ENCODE data around the gene DCT. TPM values are rescaled to one million over a fixed set of nuclear protein-coding genes. Genes with fewer than 3 reads are reported as not detected.
A peak's percentile ranks its signal among the peaks of the same experiment; 100 is the strongest.

Gene DCT
- total and polyA plus RNA-seq, 2 of the 8 experiments (the other 6 are each of a cell fraction or from before 2014, with no cell fraction given), result 0.02 TPM; not detected in 1

GRCh38 chr13:94415500-94416237 lies 63.8 kb downstream of the DCT start:
- Histone ChIP-seq H2AK5ac (ENCODE audit: low read depth, low read length) (no peak overlapping the region), H3K9ac (replicated peaks in 1 of 4; ENCODE audit: extremely low read depth in 1 of 4, low read depth in 3 of 4, low read length in 3 of 4) (no peak overlapping the region), H3K79me2 (ENCODE audit: control insufficient read depth in 1 of 2, insufficient read depth in 2 of 2, low read length in 2 of 2) (no peaks in the 10 kb centered on the region), H2BK20ac (ENCODE audit: low read length) (no peak overlapping the region), H4K20me1 (replicated peaks in 1 of 2; ENCODE audit: control insufficient read depth in 1 of 2, insufficient read depth in 2 of 2, low read length in 2 of 2) (no peaks in the 10 kb centered on the region), H3K4ac (replicated peaks; ENCODE audit: insufficient read length, low read depth, low read length) (no peak overlapping the region), H3K27me3 (replicated peaks in 1 of 4; ENCODE audit: control insufficient read depth in 3 of 4, extremely low read depth in 1 of 4, insufficient read depth in 3 of 4, low read length in 3 of 4) (no peaks in the 10 kb centered on the region), H3K27ac (ENCODE audit: low read depth, low read length) (no peak overlapping the region), H2BK120ac (replicated peaks; ENCODE audit: low read depth, low read length) (no peak overlapping the region), H3K18ac (ENCODE audit: extremely low read depth, low read length) (no peak overlapping the region), H3K4me2 (ENCODE audit: insufficient read depth in 1 of 2, low read depth in 2 of 2, low read length in 2 of 2) (no peak overlapping the region), H2BK12ac (ENCODE audit: low read depth, low read length) (no peak overlapping the region), H2BK5ac (ENCODE audit: low read depth, low read length) (no peak overlapping the region), H3K79me1 (ENCODE audit: low read depth, low read length) (no peaks in the 10 kb centered on the region), H4K5ac (ENCODE audit: insufficient read length, low read depth, low read length) (no peak overlapping the region), H3K56ac (replicated peaks; ENCODE audit: insufficient read length, low read depth, low read length) (no peak overlapping the region), H4K8ac (ENCODE audit: extremely low read depth, insufficient read depth, low read length) (no peak overlapping the region), H3K4me3 (ENCODE audit: extremely low read depth in 1 of 4, insufficient read depth in 2 of 4, low read depth in 3 of 4, low read length in 4 of 4) (no peak overlapping the region), H3K4me1 (replicated peaks in 1 of 4; ENCODE audit: control insufficient read depth in 3 of 4, insufficient read depth in 4 of 4, low read length in 3 of 4) (no peaks in the 10 kb centered on the region), H3K23ac (ENCODE audit: insufficient read length) (no peak overlapping the region), H3K9me3 (ENCODE audit: insufficient read depth in 2 of 2, low read depth in 1 of 2, low read length in 1 of 2) (peaks cover 0 to 2% of the 10 kb centered on the region in 2 experiments; a peak in 1 of 4 replicates), H3K23me2 (ENCODE audit: low read depth, low read length) (no peaks in the 10 kb centered on the region), H3K36me3 (ENCODE audit: control insufficient read depth in 2 of 4, insufficient read depth in 4 of 4, low read length in 3 of 4) (no peaks in the 10 kb centered on the region), H2AFZ (ENCODE audit: low read length) (peak overlapping the region; percentile 70; the same call in 1 of the 2 replicates), H2BK15ac (ENCODE audit: low read length) (no peak overlapping the region), H4K91ac (replicated peaks; ENCODE audit: insufficient read length, low read length) (no peak overlapping the region), H3K14ac (ENCODE audit: insufficient read length) (no peak overlapping the region)
- WGBS, 2 experiments (ENCODE audit: extremely low coverage in 1 of 2, insufficient coverage in 1 of 2, insufficient read length in 1 of 2, insufficient replicate concordance in 2 of 2, low coverage in 1 of 2, low lambda C conversion rate in 2 of 2, missing lambda C conversion rate in 1 of 2), result 71% methylated on average over 7 of the region's 7 CpGs; no CpG with 5 or more reads in 1 of the 2 experiments
- DNase-seq (ENCODE audit: low read depth in 1 of 2, low spot score in 2 of 2) (no peak), FAIRE-seq (no peak)
- POLR2A ChIA-PET (ENCODE audit: partially characterized antibody), result no interaction called here
- CTCF ChIA-PET (ENCODE audit: partially characterized antibody), result interaction anchor here (0.8 to 5.6 kb wide), 25 partner anchors 8 to 916 kb away, joined by 3 to 23 read pairs (median 5); no protein-coding TSS in a partner anchor
- TF ChIP-seq, protein P1, sequence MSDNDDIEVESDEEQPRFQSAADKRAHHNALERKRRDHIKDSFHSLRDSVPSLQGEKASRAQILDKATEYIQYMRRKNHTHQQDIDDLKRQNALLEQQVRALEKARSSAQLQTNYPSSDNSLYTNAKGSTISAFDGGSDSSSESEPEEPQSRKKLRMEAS (IDR thresholded peaks at IDR 0.05), result no peak
- TF ChIP-seq KDM5A (IDR thresholded peaks at IDR 0.05; ENCODE audit: low read length) (no peak), GABPA (IDR thresholded peaks at IDR 0.05; ENCODE audit: borderline replicate concordance, insufficient read depth, low read length) (no peak), JUND (IDR thresholded peaks at IDR 0.05; ENCODE audit: low read length) (no peak), CBX5 (IDR thresholded peaks at IDR 0.05; ENCODE audit: low read depth, low read length) (no peak), SP2 (IDR thresholded peaks at IDR 0.05; ENCODE audit: low read length) (no peak), YY1 (IDR thresholded peaks at IDR 0.05; ENCODE audit: low read depth, low read length) (no peak), ATF3 (IDR thresholded peaks at IDR 0.05; ENCODE audit: insufficient read depth, low read depth, low read length) (no peak), SIRT6 (IDR thresholded peaks at IDR 0.05; ENCODE audit: low read length) (no peak), RFX5 (IDR thresholded peaks at IDR 0.05; ENCODE audit: borderline replicate concordance, low read depth, low read length) (no peak), FOSL1 (IDR thresholded peaks at IDR 0.05; ENCODE audit: insufficient read depth, low read depth, low read length) (no peak), ASH2L (IDR thresholded peaks at IDR 0.05; ENCODE audit: low read length) (no peak), KDM1A (IDR thresholded peaks at IDR 0.05; ENCODE audit: borderline replicate concordance, low read length) (no peak)

Measured in H1 (cell line).